ENCODE measurements around the gene TM4SF1. TPM values are rescaled to one million over a fixed set of nuclear protein-coding genes. Genes with fewer than 3 reads are reported as not detected.

The TM4SF1 gene
- total and polyA plus RNA-seq, 2 donors (not counting 3 experiments of a cell fraction or from before 2014, with no cell fraction given) = 559 to 1,407 TPM

- H3K36me3 ChIP-seq (ENCODE audit: control insufficient read depth in 2 of 2, extremely low read depth in 1 of 2, insufficient read depth in 2 of 2, low read length in 2 of 2) = no peaks in the 10 kb centered on the region
- intact Hi-C loops (cut with micrococcal nuclease) = loop anchor here (5.0 kb wide), 1 partner anchor 42 kb away; no protein-coding TSS in a partner anchor
- BruUV-seq (replicated peaks) = no TSS peak
Measured at GRCh38 chr3:149400645-149401044, 23.2 kb upstream of the TM4SF1 start.

GRCh38 chr3:149398296-149398695 is 20.8 kb upstream of the TM4SF1 start:
- Histone ChIP-seq H2AFZ (ENCODE audit: low read depth, low read length) (no peak overlapping the region), H3K9ac (replicated peaks; ENCODE audit: extremely low read depth, insufficient read depth, low read length) (no peak overlapping the region), H3K79me2 (ENCODE audit: control insufficient read depth, insufficient read depth, low read length) (no peaks in the 10 kb centered on the region), H3K27ac (ENCODE audit: insufficient read depth, low read depth, low read length) (no peak overlapping the region), H3K4me2 (ENCODE audit: insufficient read depth, low read length) (no peak overlapping the region), H3K4me1 (ENCODE audit: control insufficient read depth, extremely low read depth, insufficient read depth, low read length) (peaks cover 51% of the 10 kb centered on the region), H3K9me1 (replicated peaks; ENCODE audit: control insufficient read depth, extremely low read depth, insufficient read depth, low read length) (no peaks in the 10 kb centered on the region), H3K4me3 (replicated peaks in 1 of 3; ENCODE audit: insufficient read depth in 1 of 3, low read depth in 1 of 3, low read length in 3 of 3) (no peak overlapping the region), H4K20me1 (replicated peaks; ENCODE audit: control insufficient read depth, extremely low read depth, insufficient read depth, low read length) (no peaks in the 10 kb centered on the region), H3K9me3 (replicated peaks; ENCODE audit: control insufficient read depth, insufficient read depth, low read length) (no peaks in the 10 kb centered on the region), H3K36me3 (ENCODE audit: control insufficient read depth in 2 of 2, extremely low read depth in 1 of 2, insufficient read depth in 2 of 2, low read length in 2 of 2) (no peaks in the 10 kb centered on the region), H3K27me3 (ENCODE audit: control insufficient read depth in 2 of 2, insufficient read depth in 2 of 2, low read length in 2 of 2) (no peaks in the 10 kb centered on the region)
- dilution Hi-C loops (cut with MboI; ENCODE audit: extremely low pct_ligation_motif_present, low sequenced_read_pairs) = no loop called here
- intact Hi-C loops (cut with micrococcal nuclease) = no loop called here
- DNase-seq (ENCODE audit: low read depth, low spot score) = no peak
- TF ChIP-seq EZH2 (IDR thresholded peaks at IDR 0.05; ENCODE audit: borderline replicate concordance, low read depth, low read length, severe bottlenecking) = no peak
- FAIRE-seq = no peak
- BruUV-seq (replicated peaks) = no TSS peak
- CTCF ChIA-PET = interaction anchor here (1.0 to 1.7 kb wide), 2 partner anchors 18 to 76 kb away, joined by 3 read pairs; no protein-coding TSS in a partner anchor
- POLR2A ChIA-PET = no interaction called here

More at GRCh38 chr3:149400645-149401044, 23.2 kb upstream of the TM4SF1 start:
- Histone ChIP-seq H3K4me3 (replicated peaks in 1 of 3; ENCODE audit: insufficient read depth in 1 of 3, low read depth in 1 of 3, low read length in 3 of 3) (no peak overlapping the region), H3K9ac (replicated peaks; ENCODE audit: extremely low read depth, insufficient read depth, low read length) (no peak overlapping the region), H2AFZ (ENCODE audit: low read depth, low read length) (no peak overlapping the region), H3K79me2 (ENCODE audit: control insufficient read depth, insufficient read depth, low read length) (no peaks in the 10 kb centered on the region), H3K27me3 (ENCODE audit: control insufficient read depth in 2 of 2, insufficient read depth in 2 of 2, low read length in 2 of 2) (no peaks in the 10 kb centered on the region), H3K9me3 (replicated peaks; ENCODE audit: control insufficient read depth, insufficient read depth, low read length) (no peaks in the 10 kb centered on the region), H3K4me2 (ENCODE audit: insufficient read depth, low read length) (no peak overlapping the region), H3K27ac (ENCODE audit: insufficient read depth, low read depth, low read length) (no peak overlapping the region), H3K9me1 (replicated peaks; ENCODE audit: control insufficient read depth, extremely low read depth, insufficient read depth, low read length) (no peaks in the 10 kb centered on the region), H3K4me1 (ENCODE audit: control insufficient read depth, extremely low read depth, insufficient read depth, low read length) (peaks cover 32% of the 10 kb centered on the region), H4K20me1 (replicated peaks; ENCODE audit: control insufficient read depth, extremely low read depth, insufficient read depth, low read length) (no peaks in the 10 kb centered on the region)
- ChIA-PET POLR2A (no interaction called here), CTCF (interaction anchor here (1.3 to 1.7 kb wide), 3 partner anchors 10 to 30 kb away, joined by 4 to 5 read pairs (median 5); partner anchors contain the start of gene TM4SF1)
- TF ChIP-seq CTCF (IDR thresholded peaks at IDR 0.05; ENCODE audit: extremely low read depth in 1 of 2, insufficient read depth in 1 of 2, low read depth in 1 of 2, low read length in 2 of 2) = no peak
- no peak for TF ChIP-seq EZH2 (IDR thresholded peaks at IDR 0.05; ENCODE audit: borderline replicate concordance, low read depth, low read length, severe bottlenecking)
- no peak for DNase-seq (ENCODE audit: low read depth, low spot score)
- dilution Hi-C loops (cut with MboI; ENCODE audit: extremely low pct_ligation_motif_present, low sequenced_read_pairs) = no loop called here
- FAIRE-seq = no peak

All from endothelial cell of umbilical vein (primary cell).